Motor neuron (in vitro differentiated cells): Measurements from ENCODE around the gene SNX1. TPM values are rescaled to one million over a fixed set of nuclear protein-coding genes. Genes with fewer than 3 reads are reported as not detected.
A peak's percentile ranks its signal among the peaks of the same experiment; 100 is the strongest.

Source experiments
- ATAC-seq, 8 experiments: fragments of 200-7000 bp; cut with Tn5 transposase; replicated peaks in 6 of 8; 2 replicates each; pipeline ENCODE4 v1.8.0; 2021; ENCODE audit warnings: mild to moderate bottlenecking in 8 of 8, moderate library complexity in 8 of 8
- H3K27ac ChIP-seq, 2 donors: fragments of 250-450 bp; sonication (Bioruptor Pico); 2 replicates each; pipeline ENCODE4 v1.9.0; 2021; ENCODE audit warnings: antibody characterized with exemption in 2 of 2, mild to moderate bottlenecking in 2 of 2, moderate library complexity in 1 of 2
- H3K4me1 ChIP-seq, 2 donors: fragments of 250-450 bp; sonication (Bioruptor Pico); replicated peaks in 1 of 2; 2 replicates each; pipeline ENCODE4 v1.6.1; 2021; ENCODE audit warnings: antibody characterized with exemption in 2 of 2, mild to moderate bottlenecking in 2 of 2, moderate library complexity in 1 of 2
- H3K4me3 ChIP-seq, 5 donors: fragments of 250-450 bp; sonication (Bioruptor Pico); 2 replicates each; pipeline ENCODE4 v1.9.0; 2021; ENCODE audit warnings: antibody characterized with exemption in 5 of 5, mild to moderate bottlenecking in 5 of 5, moderate library complexity in 4 of 5
- WGBS, 10 experiments: fragments of 450-650 bp; shearing (Covaris generic); methylation state at CpG; one replicate each; pipeline ENCODE4 v1.0.0; 2022; 5-methylcytosine and 5-hydroxymethylcytosine counted together
- in situ Hi-C, 9 experiments: fragments of 400-800 bp; cut with MboI; loops; one replicate each; pipeline ENCODE4 v1.15.0; 2021; ENCODE audit warnings: low sequenced_read_pairs in 9 of 9, low pct_unique_long_range_greater_than_20kb in 2 of 9; ENCODE audit not compliant: unreplicated experiment in 9 of 9
- total RNA-seq, 8 experiments: library from RNA; unstranded; fragments of 300-600 nt; gene quantifications; 2 replicates each; pipeline versions ENCODE4 v1.2.3 to v1.2.4, GENCODE V29; 2022

SNX1 gene
- total RNA-seq, 8 experiments from 2014 or later, result 18.4 to 106 (median 41.6) TPM

DNA sequence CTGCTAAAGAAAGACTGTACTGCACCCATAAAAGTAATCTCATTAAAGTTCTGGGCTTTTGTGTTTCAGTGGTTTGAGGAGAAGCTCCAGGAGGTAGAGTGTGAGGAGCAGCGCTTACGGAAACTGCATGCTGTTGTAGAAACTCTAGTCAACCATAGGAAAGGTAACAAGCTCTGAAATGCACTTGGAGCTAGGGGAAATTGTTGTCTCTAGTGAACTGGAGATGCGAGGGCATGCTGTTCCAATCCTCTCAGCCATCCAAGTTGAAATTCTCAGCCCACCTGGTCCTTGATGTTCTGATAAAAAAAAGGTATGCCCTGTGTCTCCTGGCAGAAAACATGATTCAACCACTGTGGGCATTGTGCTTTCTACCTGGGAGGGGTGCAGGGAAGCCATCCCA, 34.4 kb downstream of the SNX1 start:
- in situ Hi-C loops, result no loop called here
- 95 to 100% (median 100%) methylated on average over 1 to 3 of the region's 3 CpGs; no CpG with 5 or more reads in 3 of the 10 experiments for WGBS, 10 experiments
- Histone ChIP-seq H3K4me1 (no peaks in the 10 kb centered on the region), H3K4me3 (no peak overlapping the region), H3K27ac (no peak overlapping the region)
- ATAC-seq, result no peak

DNA sequence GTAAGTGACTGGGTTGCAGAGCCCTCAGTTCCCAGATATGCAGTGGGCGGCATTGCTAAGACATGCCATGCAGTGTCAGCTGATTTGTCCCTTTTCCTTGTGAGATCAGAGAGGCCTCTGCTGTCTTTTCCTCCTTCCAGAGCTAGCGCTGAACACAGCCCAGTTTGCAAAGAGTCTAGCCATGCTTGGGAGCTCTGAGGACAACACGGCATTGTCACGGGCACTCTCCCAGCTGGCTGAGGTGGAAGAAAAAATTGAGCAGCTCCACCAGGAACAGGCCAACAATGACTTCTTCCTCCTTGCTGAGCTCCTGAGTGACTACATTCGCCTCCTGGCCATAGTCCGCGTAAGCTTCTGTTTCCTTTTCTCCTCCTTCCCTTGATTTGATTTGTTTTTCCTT, 35.8 kb downstream of the SNX1 start:
- in situ Hi-C loops, result no loop called here
- no peak for ATAC-seq
- Histone ChIP-seq H3K27ac (no peak overlapping the region), H3K4me3 (no peak overlapping the region), H3K4me1 (no peaks in the 10 kb centered on the region)
- 81 to 100% (median 98%) methylated on average over 1 to 7 of the region's 7 CpGs; no CpG with 5 or more reads in 2 of the 10 experiments for WGBS, 10 experiments

DNA sequence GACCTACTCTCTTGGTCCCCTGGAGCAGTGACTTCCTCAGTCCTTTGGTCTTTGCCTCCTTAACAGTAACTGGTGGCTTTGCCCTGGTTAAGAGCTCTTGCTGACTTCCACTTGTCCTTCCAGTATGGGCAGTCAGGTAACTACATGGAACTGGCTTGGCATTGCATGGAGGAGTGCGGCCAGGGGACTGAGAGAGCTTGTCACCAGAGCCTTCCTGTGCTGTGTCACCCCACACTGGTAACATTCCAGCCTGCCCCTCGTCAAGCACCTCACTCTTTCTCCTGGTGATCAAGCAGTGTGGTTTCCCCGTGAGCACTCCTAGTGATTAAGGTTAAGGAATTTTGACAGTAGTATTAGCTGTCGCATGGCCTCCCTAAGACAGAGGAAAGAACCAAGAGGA, 36.4 kb downstream of the SNX1 start:
- H3K4me3 ChIP-seq, result no peak overlapping the region
- H3K4me1 ChIP-seq, result no peaks in the 10 kb centered on the region
- 90 to 100% (median 100%) methylated on average over 1 to 4 of the region's 4 CpGs; no CpG with 5 or more reads in 5 of the 10 experiments for WGBS, 10 experiments
- ATAC-seq, result no peak
- in situ Hi-C loops, result no loop called here
- no peak overlapping the region for H3K27ac ChIP-seq

DNA sequence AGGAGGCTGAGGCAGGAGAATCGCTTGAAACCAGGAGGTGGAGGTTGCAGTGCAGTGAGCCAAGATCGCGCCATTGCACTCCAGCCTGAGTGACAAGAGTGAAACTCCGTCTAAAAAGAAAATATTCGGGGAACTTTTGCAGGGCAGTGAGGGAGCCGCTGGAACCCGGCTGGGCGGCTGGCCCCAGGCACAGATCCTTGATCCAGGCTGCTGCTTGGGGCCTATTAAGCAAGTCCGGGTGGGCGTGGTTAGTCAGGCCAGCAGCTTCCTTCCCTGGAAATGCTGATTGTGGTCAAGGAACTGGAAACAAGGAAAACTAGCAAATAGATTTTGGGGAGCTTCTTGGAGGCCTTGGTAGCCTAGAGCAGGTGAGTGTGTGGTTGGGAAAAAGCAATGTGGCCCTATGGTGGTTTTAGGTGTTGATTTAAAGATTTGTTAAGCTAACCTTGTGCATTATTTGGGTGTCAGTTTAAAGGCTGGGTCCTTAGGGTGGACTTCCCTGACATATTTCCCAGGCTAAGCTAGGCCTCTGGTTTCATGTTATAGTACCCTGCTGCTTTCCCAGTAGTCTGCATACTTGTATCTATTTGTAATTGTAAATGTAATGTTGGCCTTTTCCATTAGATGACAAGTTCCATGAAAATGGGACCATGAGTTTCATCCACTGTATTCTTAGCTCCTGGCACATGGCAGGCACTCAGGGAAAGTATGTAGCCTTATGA, 38.0 kb downstream of the SNX1 start:
- H3K4me3 ChIP-seq, result no peak overlapping the region
- ATAC-seq, result peak in 3 of 8 experiments; percentile 76 to 92 (median 89)
- H3K27ac ChIP-seq, result no peak overlapping the region
- WGBS, 10 experiments, result 60 to 100% (median 84%) methylated on average over 1 to 10 of the region's 10 CpGs; no CpG with 5 or more reads in 4 of the 10 experiments
- no peaks in the 10 kb centered on the region for H3K4me1 ChIP-seq
- in situ Hi-C loops, result no loop called here

DNA sequence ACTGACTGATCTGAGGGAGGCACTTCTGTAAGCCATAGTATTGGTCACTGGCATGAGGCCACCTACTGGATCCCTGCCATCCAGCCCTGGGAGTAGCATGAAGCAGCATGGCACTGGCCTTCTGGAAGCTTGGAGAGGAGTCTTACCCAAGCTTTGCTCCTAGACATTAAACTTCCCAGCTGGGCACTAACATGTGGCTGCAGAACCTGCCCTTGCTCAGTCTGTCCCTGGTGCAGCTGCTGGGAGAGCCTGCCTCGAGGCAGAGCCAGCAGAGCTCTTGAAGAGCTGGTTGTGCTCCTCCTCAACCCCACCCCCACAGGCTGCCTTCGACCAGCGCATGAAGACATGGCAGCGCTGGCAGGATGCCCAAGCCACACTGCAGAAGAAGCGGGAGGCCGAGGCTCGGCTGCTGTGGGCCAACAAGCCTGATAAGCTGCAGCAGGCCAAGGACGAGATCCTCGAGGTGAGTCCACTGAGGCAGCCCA, 38.6 kb downstream of the SNX1 start:
- Histone ChIP-seq H3K4me1 (no peaks in the 10 kb centered on the region), H3K4me3 (no peak overlapping the region), H3K27ac (no peak overlapping the region)
- peak in 2 of 8 experiments; percentile 12 to 18 for ATAC-seq
- in situ Hi-C loops, result no loop called here
- WGBS, 10 experiments, result 88 to 100% (median 95%) methylated on average over 2 to 7 of the region's 9 CpGs; no CpG with 5 or more reads in 6 of the 10 experiments

DNA sequence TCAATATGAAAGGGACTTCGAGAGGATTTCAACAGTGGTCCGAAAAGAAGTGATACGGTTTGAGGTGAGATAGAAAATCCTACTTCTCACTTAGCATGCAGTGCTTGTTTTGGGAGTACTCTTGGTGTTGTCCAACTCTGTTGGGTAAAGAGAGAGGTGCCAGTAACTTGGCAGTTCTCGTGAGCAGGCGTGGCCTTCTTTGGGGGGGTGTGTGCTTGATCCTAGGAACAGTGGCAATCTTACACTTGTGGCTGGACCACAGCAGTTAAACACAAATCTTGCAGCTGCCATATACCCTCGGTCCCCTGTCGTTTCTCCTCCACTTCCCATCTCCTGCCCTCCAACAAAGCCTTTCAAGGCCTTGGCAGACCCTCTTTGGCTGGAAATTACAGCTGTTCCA, 40.6 kb downstream of the SNX1 start:
- Histone ChIP-seq H3K4me3 (no peak overlapping the region), H3K4me1 (no peaks in the 10 kb centered on the region), H3K27ac (no peak overlapping the region)
- WGBS, 10 experiments, result 80 to 100% (median 94%) methylated on average over 1 to 7 of the region's 7 CpGs; no CpG with 5 or more reads in 2 of the 10 experiments
- no peak for ATAC-seq
- in situ Hi-C loops, result no loop called here

DNA sequence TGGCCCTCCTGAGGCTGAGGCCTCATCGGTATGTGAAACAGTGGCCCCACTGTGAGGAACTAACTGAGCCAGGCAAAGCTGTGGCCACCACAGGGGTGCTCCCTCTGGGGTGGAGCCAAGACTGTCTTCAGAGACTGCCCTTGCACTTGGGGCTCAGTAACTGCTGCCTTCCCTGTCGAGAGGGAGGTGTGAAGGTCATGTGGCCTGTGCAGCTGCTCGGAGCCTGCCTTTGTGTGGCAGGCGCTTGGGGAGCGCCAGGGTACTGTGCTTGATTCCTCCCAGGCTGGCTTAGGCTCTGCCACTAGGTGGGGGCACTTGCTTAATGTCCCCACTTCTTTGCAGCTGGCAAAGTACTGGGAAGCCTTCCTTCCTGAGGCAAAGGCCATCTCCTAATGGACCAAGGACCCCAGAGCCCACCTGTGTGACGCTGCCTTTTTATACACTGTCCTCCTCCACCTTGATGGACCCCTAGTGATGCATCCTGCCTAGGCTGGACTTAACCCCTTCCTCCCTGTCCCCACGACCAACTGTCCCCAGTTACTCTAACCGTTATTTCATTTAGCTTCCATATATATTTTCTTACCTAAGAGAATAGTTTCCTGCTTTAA, 41.5 kb downstream of the SNX1 start:
- ATAC-seq, result peak in 5 of 8 experiments; percentile 33 to 51 (median 43)
- Histone ChIP-seq H3K27ac (no peak overlapping the region), H3K4me3 (no peak overlapping the region), H3K4me1 (no peaks in the 10 kb centered on the region)
- 58 to 100% (median 86%) methylated on average over 1 to 5 of the region's 8 CpGs; no CpG with 5 or more reads in 3 of the 10 experiments for WGBS, 10 experiments
- in situ Hi-C loops, result no loop called here

DNA sequence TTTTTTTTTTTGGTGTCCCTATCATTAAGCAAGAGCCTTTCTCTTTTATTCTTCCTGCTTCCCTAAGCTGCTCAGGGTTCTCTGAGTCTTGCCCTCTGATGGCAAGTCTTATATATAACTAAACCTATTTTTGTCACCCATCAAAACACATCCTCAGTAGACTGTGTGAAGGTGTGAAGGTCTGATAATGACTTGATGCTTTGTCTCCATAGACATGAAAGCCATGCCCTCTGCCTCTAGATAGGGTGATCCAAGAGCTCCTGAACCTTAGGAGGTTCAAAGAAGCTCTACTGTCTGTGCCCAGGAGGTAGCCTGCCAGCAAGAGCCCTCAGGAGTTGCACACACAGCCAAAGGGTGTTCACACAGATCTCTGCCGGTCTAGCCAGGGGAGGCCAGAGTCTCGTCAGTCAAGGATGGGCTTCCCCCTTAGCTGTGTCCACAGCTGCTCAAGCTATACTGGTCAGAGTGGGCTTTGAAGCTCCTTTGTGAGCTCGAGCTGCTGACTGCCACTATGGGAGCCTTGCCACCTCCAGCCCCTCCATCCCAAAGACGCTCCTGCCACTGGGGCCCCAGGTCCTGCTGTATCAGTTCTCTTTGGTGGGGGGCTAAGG, 42.7 kb downstream of the SNX1 start:
- Histone ChIP-seq H3K4me3 (no peak overlapping the region), H3K4me1 (no peaks in the 10 kb centered on the region), H3K27ac (no peak overlapping the region)
- ATAC-seq, result no peak
- WGBS, 10 experiments, result 92 to 100% methylated on average over 2 of the region's 4 CpGs; no CpG with 5 or more reads in 8 of the 10 experiments
- in situ Hi-C loops, result no loop called here

DNA sequence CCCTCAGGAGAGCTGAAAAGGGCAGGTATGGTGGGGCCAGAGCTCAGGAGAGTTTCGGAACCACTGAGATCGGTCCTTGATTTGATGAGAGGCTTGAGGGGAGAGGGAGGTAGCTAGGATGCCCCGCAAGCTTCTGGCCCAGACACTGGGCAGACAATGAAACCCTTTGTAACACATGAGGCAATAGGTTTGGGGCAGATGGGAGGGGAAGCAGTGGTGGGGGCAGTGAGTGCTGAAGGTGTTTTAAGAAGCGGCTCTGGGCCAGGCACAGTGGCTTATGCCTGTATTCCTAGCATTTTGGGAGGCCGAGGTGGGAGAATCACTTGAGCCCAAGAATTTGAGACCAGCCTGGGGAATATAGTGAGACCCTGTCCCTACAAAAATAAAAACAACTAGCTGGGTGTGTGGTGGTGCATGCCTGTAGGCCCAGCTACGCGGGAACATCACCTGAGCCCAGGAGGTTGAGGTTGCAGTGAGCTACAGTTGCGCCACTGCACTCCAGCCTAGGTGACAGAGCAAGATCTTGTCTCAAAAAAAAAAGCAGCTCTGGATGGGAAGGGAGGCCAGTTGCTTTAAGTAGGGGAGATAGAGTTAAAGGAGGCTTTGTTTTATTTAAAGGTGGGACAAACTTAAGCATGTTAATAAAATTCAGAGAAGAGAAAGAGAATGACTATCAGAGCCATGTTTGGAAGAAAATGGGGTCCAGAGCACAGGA, 46.2 kb downstream of the SNX1 start:
- Histone ChIP-seq H3K4me3 (no peak overlapping the region), H3K27ac (no peak overlapping the region), H3K4me1 (no peaks in the 10 kb centered on the region)
- no peak for ATAC-seq
- WGBS, 10 experiments, result 89 to 100% (median 100%) methylated on average over 1 to 6 of the region's 8 CpGs; no CpG with 5 or more reads in 3 of the 10 experiments
- in situ Hi-C loops, result no loop called here

DNA sequence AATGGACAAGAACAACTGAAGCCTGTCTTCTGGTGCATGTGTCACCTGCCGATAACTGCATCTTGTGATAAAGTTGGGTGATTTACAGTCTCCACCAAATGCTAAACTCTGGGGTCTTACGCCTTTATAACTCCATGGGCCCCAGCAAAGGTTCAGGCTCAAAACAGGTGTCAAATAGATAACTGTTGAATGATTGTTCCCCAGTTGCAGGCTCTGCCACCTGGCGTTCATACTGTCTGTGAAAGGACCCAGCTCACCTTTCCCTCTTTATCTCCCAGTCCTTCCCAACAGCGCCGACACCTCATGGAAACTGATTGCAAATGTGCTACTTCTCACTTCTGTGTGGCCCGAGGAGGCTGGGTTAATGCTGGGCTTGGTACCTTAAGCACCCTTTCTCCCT, 47.5 kb downstream of the SNX1 start:
- WGBS, 10 experiments, result 86 to 100% (median 100%) methylated on average over 1 to 2 of the region's 6 CpGs; no CpG with 5 or more reads in 5 of the 10 experiments
- no peak for ATAC-seq
- H3K27ac ChIP-seq, result no peak overlapping the region
- in situ Hi-C loops, result no loop called here
- no peak overlapping the region for H3K4me3 ChIP-seq
- H3K4me1 ChIP-seq, result no peaks in the 10 kb centered on the region

DNA sequence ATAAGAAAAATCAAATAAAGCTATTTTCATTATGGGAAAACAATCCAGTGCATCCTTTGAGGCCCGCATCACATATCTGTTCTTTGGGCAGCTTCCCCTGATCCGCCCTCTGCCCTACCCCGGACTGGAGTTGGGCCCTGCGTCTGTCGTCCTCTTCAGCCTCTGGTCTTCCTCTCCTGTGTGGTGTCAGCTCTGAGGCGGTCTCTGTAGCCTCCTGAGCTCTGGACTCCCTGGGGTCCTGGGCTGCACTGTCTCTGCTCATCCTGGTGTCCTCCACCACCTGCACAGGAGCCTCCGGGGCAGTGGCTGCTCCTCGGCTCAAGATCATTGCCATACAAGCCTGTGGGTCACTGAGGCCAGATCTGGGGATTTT, 48.4 kb downstream of the SNX1 start:
- Histone ChIP-seq H3K4me1 (no peaks in the 10 kb centered on the region), H3K27ac (no peak overlapping the region), H3K4me3 (no peak overlapping the region)
- in situ Hi-C loops, result no loop called here
- ATAC-seq, result no peak
- WGBS, 10 experiments, result 81 to 100% (median 88%) methylated on average over 1 to 8 of the region's 8 CpGs; no CpG with 5 or more reads in 4 of the 10 experiments

DNA sequence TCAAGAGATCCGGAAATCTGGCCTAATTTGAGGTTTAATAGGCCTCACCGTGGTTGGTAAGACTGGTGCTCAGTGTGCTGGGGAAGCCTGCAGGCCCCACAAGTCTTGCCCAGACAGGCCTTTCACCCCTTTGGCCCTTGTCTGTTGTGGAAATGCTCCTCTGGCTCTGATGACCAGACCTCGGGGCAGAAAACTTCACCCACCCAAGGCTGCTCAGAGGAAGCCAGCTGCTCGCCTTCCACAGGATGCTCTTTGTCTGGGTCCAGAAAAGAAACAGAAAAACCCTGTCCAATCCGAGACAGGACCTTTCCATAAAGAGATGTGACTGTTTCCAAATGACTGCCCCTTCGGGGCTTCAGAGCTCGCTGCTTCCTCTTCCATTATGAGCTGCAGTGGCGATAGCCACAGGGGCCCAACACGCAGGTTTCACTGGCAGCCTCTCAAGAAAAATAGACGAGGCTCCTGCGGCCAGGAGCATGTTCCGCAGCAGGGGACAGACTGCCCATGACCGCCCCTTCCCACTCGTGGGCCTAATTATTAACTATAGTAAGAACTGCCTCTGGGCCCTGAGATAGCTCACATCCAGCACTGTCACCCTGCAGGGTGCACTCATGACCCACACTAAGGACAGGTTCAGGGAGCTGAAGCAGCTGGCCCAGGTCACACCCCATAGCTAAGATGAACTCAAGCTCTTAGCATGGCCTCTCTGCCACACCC, 48.9 kb downstream of the SNX1 start:
- peak in 3 of 8 experiments; percentile 12 to 71 (median 58) for ATAC-seq
- in situ Hi-C loops, result no loop called here
- Histone ChIP-seq H3K27ac (no peak overlapping the region), H3K4me1 (no peaks in the 10 kb centered on the region), H3K4me3 (no peak overlapping the region)
- WGBS, 10 experiments, result 50 to 91% (median 84%) methylated on average over 1 to 5 of the region's 14 CpGs; no CpG with 5 or more reads in 2 of the 10 experiments
